ENCODE measurements around the gene ARL5A.
"Not testable (repeated sequence)": the region's sequence is repeated elsewhere in the genome, so short reads cannot be mapped to it uniquely, and the experiment has no call there.

Gene ARL5A

GRCh38 chr2:151828143-151828889, at the start of gene ARL5A:
Gene ARL5A (minus strand): TSS chr2:151828421. CDS start chr2:151828176, 245 bp downstream.
- DNase-seq = peak; percentile 84 to 98 (median 95)
- intact Hi-C loops (cut with DNase I) = loop anchor here (10.0 kb wide), 1 partner anchor 176 kb away; no protein-coding TSS in a partner anchor

GRCh38 chr2:151875631-151876030, 47.4 kb upstream of the ARL5A start:
- intact Hi-C loops (cut with DNase I); DNase-seq: not testable (repeated sequence)

GRCh38 chr2:151872463-151872862, 44.2 kb upstream of the ARL5A start:
- no peak for DNase-seq
- intact Hi-C loops (cut with DNase I) = no loop called here

GRCh38 chr2:151869291-151869690, 41.1 kb upstream of the ARL5A start:
- DNase-seq = peak in 17 of 42 donors; percentile 3 to 47 (median 29)
- intact Hi-C loops (cut with DNase I) = no loop called here

GRCh38 chr2:151862700-151863099, 34.5 kb upstream of the ARL5A start:
- DNase-seq = no peak
- intact Hi-C loops (cut with DNase I) = no loop called here

- intact Hi-C loops (cut with DNase I) = no loop called here
- DNase-seq = no peak
These were observed 33.0 kb upstream of the ARL5A start for GRCh38 chr2:151861174-151861573.

- intact Hi-C loops (cut with DNase I) = no loop called here
- no peak for DNase-seq
These were observed 32.5 kb upstream of the ARL5A start for GRCh38 chr2:151860613-151861146.

GRCh38 chr2:151860210-151860609, 32.0 kb upstream of the ARL5A start:
- no peak for DNase-seq
- intact Hi-C loops (cut with DNase I) = no loop called here

GRCh38 chr2:151857650-151858049, 29.4 kb upstream of the ARL5A start:
- intact Hi-C loops (cut with DNase I) = no loop called here
- DNase-seq = no peak

- no peak for DNase-seq
- intact Hi-C loops (cut with DNase I) = no loop called here
These were observed 26.9 kb upstream of the ARL5A start for GRCh38 chr2:151855111-151855510.

- intact Hi-C loops (cut with DNase I) = no loop called here
- no peak for DNase-seq
These were observed 25.0 kb upstream of the ARL5A start for GRCh38 chr2:151853070-151853758.

GRCh38 chr2:151852260-151853069, 24.2 kb upstream of the ARL5A start:
- intact Hi-C loops (cut with DNase I) = no loop called here
- DNase-seq = no peak

GRCh38 chr2:151851761-151852160, 23.5 kb upstream of the ARL5A start:
- intact Hi-C loops (cut with DNase I) = no loop called here
- no peak for DNase-seq

- intact Hi-C loops (cut with DNase I) = no loop called here
- no peak for DNase-seq
These were observed 21.3 kb upstream of the ARL5A start for GRCh38 chr2:151849413-151850010.

GRCh38 chr2:151845884-151846283, 17.7 kb upstream of the ARL5A start:
- intact Hi-C loops (cut with DNase I) = no loop called here
- no peak for DNase-seq

- no peak for DNase-seq
- intact Hi-C loops (cut with DNase I) = no loop called here
These were observed 17.3 kb upstream of the ARL5A start for GRCh38 chr2:151845481-151845880.

GRCh38 chr2:151844211-151844896, 16.1 kb upstream of the ARL5A start:
- intact Hi-C loops (cut with DNase I) = no loop called here
- DNase-seq = no peak

GRCh38 chr2:151843691-151844061, 15.5 kb upstream of the ARL5A start:
- DNase-seq = no peak
- intact Hi-C loops (cut with DNase I) = no loop called here
